Neural cell (in vitro differentiated cells): ENCODE results near the gene USP12.

Experiments
- POLR2AphosphoS5 ChIP-seq: IDR thresholded peaks from 2 replicates; pipeline ENCODE4 v1.6.1; 2012
- TAF1 ChIP-seq: IDR thresholded peaks from 2 replicates; pipeline ENCODE4 v1.6.1; 2012; ENCODE audit warnings: low read depth
- TF ChIP-seq, protein P1 (sequence below): fragments of 450-650 bp; IDR thresholded peaks from 2 replicates; pipeline ENCODE4 v1.5.1; 2014; ENCODE audit warnings: antibody characterized with exemption, mild to moderate bottlenecking, moderate library complexity; ENCODE audit not compliant: poor library complexity, severe bottlenecking

DNA sequence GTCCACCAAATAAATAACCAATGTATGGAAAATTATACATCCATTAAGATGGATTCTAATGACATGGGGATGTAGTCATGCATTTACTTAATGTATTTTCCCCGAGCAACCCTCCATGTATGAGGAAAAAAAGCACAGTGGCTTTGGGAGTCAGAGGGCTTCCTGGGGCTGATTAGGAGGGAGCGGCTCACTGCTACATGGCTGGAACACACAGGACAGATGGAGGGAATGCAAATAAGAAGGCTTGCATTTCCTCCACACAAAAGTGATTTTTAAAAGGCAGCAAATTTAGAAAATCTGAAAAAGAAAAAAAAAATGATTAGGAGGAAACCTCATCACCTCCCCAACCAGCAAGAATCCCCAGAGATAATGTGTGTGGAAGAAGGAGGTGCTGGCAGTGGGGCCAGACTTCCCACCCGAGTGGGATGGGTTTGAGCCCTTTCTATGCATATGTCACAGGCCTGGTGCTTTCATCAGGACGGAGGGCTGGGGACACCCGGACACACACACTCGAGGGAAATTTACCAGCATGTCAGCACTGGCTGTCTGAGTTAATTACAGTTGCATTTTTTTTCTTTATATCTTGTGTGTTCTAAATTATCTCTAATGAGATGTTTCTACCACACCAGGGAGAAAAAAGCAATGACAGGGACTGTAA is 118.9 kb downstream of the USP12 start:
- TF ChIP-seq, protein P1, sequence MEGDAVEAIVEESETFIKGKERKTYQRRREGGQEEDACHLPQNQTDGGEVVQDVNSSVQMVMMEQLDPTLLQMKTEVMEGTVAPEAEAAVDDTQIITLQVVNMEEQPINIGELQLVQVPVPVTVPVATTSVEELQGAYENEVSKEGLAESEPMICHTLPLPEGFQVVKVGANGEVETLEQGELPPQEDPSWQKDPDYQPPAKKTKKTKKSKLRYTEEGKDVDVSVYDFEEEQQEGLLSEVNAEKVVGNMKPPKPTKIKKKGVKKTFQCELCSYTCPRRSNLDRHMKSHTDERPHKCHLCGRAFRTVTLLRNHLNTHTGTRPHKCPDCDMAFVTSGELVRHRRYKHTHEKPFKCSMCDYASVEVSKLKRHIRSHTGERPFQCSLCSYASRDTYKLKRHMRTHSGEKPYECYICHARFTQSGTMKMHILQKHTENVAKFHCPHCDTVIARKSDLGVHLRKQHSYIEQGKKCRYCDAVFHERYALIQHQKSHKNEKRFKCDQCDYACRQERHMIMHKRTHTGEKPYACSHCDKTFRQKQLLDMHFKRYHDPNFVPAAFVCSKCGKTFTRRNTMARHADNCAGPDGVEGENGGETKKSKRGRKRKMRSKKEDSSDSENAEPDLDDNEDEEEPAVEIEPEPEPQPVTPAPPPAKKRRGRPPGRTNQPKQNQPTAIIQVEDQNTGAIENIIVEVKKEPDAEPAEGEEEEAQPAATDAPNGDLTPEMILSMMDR = no peak
- no peak for TF ChIP-seq POLR2AphosphoS5
- no peak for TF ChIP-seq TAF1
